HEK293 (cell line): ENCODE measurements around the gene ACOT7.

ENCODE experiments used
- EGR2 ChIP-seq: fragments of 450-650 bp; formaldehyde crosslinking; IDR thresholded peaks from 2 replicates; pipeline ENCODE4 v1.5.1; 2016; ENCODE audit warnings: low read depth, missing biosample characterization, missing genetic modification characterization
- GLI4 ChIP-seq: fragments of 450-650 bp; formaldehyde crosslinking; IDR thresholded peaks from 2 replicates; pipeline ENCODE4 v1.5.1; 2016; ENCODE audit warnings: missing biosample characterization, missing genetic modification characterization
- HOXC10 ChIP-seq: sonication (generic); formaldehyde crosslinking; IDR thresholded peaks from 2 replicates; pipeline ENCODE4 v1.8.1; 2023; ENCODE audit warnings: mild to moderate bottlenecking, missing genetic modification reagents
- HOXD13 ChIP-seq: sonication (generic); formaldehyde crosslinking; IDR thresholded peaks from 2 replicates; pipeline ENCODE4 v1.8.0; 2022; ENCODE audit warnings: missing genetic modification reagents, borderline replicate concordance
- IKZF3 ChIP-seq: fragments of 450-650 bp; IDR thresholded peaks from 2 replicates; pipeline ENCODE4 v1.5.0; 2018; ENCODE audit warnings: missing biosample characterization, mild to moderate bottlenecking, missing genetic modification characterization, moderate library complexity
- KLF1 ChIP-seq: fragments of 450-650 bp; formaldehyde crosslinking; IDR thresholded peaks from 2 replicates; pipeline ENCODE4 v1.5.1; 2016; ENCODE audit warnings: missing biosample characterization, missing genetic modification characterization
- KLF7 ChIP-seq: fragments of 450-650 bp; formaldehyde crosslinking; IDR thresholded peaks from 2 replicates; pipeline ENCODE4 v1.5.1; 2016; ENCODE audit warnings: missing biosample characterization, missing genetic modification characterization, borderline replicate concordance
- KLF8 ChIP-seq: fragments of 450-650 bp; formaldehyde crosslinking; IDR thresholded peaks from 2 replicates; pipeline ENCODE4 v1.5.1; 2016; ENCODE audit warnings: missing biosample characterization, missing genetic modification characterization
- KLF9 ChIP-seq: fragments of 450-650 bp; formaldehyde crosslinking; IDR thresholded peaks from 2 replicates; pipeline ENCODE4 v1.5.1; 2016; ENCODE audit warnings: missing biosample characterization, missing genetic modification characterization, low read depth
- MYNN ChIP-seq: fragments of 450-650 bp; formaldehyde crosslinking; IDR thresholded peaks from 2 replicates; pipeline ENCODE4 v1.5.1; 2016; ENCODE audit warnings: missing biosample characterization, missing genetic modification characterization, borderline replicate concordance
- OSR2 ChIP-seq: fragments of 450-650 bp; formaldehyde crosslinking; IDR thresholded peaks from 2 replicates; pipeline ENCODE4 v1.5.1; 2016; ENCODE audit warnings: missing biosample characterization, missing genetic modification characterization
- PRDM1 ChIP-seq: fragments of 450-650 bp; formaldehyde crosslinking; IDR thresholded peaks from 2 replicates; pipeline ENCODE4; 2016; ENCODE audit warnings: missing biosample characterization, missing genetic modification characterization
- SETDB1 ChIP-seq: IDR thresholded peaks from one replicate; pipeline ENCODE4 v1.6.1; 2017; ENCODE audit warnings: mild to moderate bottlenecking, low read length, moderate library complexity, mixed read lengths; ENCODE audit not compliant: insufficient read length
- SP2 ChIP-seq: fragments of 450-650 bp; formaldehyde crosslinking; IDR thresholded peaks from 2 replicates; pipeline ENCODE4 v1.5.1; 2016; ENCODE audit warnings: missing biosample characterization, missing genetic modification characterization
- SP3 ChIP-seq: fragments of 450-650 bp; formaldehyde crosslinking; IDR thresholded peaks from 2 replicates; pipeline ENCODE4 v1.5.1; 2016; ENCODE audit warnings: missing biosample characterization, missing genetic modification characterization
- WT1 ChIP-seq: fragments of 450-650 bp; formaldehyde crosslinking; IDR thresholded peaks from 2 replicates; pipeline ENCODE4 v1.5.1; 2016; ENCODE audit warnings: missing biosample characterization, missing genetic modification characterization
- YY2 ChIP-seq: fragments of 450-650 bp; formaldehyde crosslinking; IDR thresholded peaks from 2 replicates; pipeline ENCODE4 v1.5.1; 2016; ENCODE audit warnings: missing biosample characterization, missing genetic modification characterization
- ZBTB48 ChIP-seq: fragments of 450-650 bp; formaldehyde crosslinking; IDR thresholded peaks from 2 replicates; pipeline ENCODE4 v1.5.1; 2016; ENCODE audit warnings: missing biosample characterization, missing genetic modification characterization
- ZNF157 ChIP-seq: fragments of 450-650 bp; formaldehyde crosslinking; IDR thresholded peaks from 2 replicates; pipeline ENCODE4 v1.5.1; 2016; ENCODE audit warnings: missing biosample characterization, missing genetic modification characterization
- ZNF211 ChIP-seq: fragments of 450-650 bp; formaldehyde crosslinking; IDR thresholded peaks from 2 replicates; pipeline ENCODE4 v1.5.1; 2016; ENCODE audit warnings: low read depth, missing biosample characterization, missing genetic modification characterization
- ZNF239 ChIP-seq: fragments of 450-650 bp; formaldehyde crosslinking; IDR thresholded peaks from 2 replicates; pipeline ENCODE4 v1.5.1; 2016; ENCODE audit warnings: missing biosample characterization, missing genetic modification characterization
- ZNF26 ChIP-seq: fragments of 450-650 bp; formaldehyde crosslinking; IDR thresholded peaks from 2 replicates; pipeline ENCODE4 v1.5.1; 2016; ENCODE audit warnings: missing biosample characterization, missing genetic modification characterization
- ZNF423 ChIP-seq: fragments of 450-650 bp; formaldehyde crosslinking; IDR thresholded peaks from 2 replicates; pipeline ENCODE4 v1.5.1; 2016; ENCODE audit warnings: missing biosample characterization, missing genetic modification characterization
- ZNF426 ChIP-seq: fragments of 450-650 bp; formaldehyde crosslinking; IDR thresholded peaks from 2 replicates; pipeline ENCODE4 v1.5.1; 2017; ENCODE audit warnings: missing biosample characterization, missing genetic modification characterization, mild to moderate bottlenecking, inconsistent platforms, moderate library complexity
- ZNF513 ChIP-seq: fragments of 450-650 bp; IDR thresholded peaks from 2 replicates; pipeline ENCODE4 v1.5.1; 2018; ENCODE audit warnings: missing biosample characterization, missing genetic modification characterization
- ZNF514 ChIP-seq: fragments of 450-650 bp; formaldehyde crosslinking; IDR thresholded peaks from 2 replicates; pipeline ENCODE4 v1.5.1; 2016; ENCODE audit warnings: missing biosample characterization, missing genetic modification characterization
- ZNF610 ChIP-seq: fragments of 450-650 bp; formaldehyde crosslinking; IDR thresholded peaks from 2 replicates; pipeline ENCODE4 v1.5.1; 2016; ENCODE audit warnings: missing biosample characterization, missing genetic modification characterization, borderline replicate concordance
- ZNF624 ChIP-seq: fragments of 450-650 bp; formaldehyde crosslinking; IDR thresholded peaks from 2 replicates; pipeline ENCODE4 v1.5.1; 2017; ENCODE audit warnings: missing biosample characterization, missing genetic modification characterization
- ZNF626 ChIP-seq: fragments of 450-650 bp; sonication (Bioruptor Pico); formaldehyde crosslinking; IDR thresholded peaks from 2 replicates; pipeline ENCODE4 v1.5.1; 2018; ENCODE audit warnings: missing biosample characterization, missing genetic modification characterization, inconsistent platforms
- ZNF664 ChIP-seq: fragments of 450-650 bp; formaldehyde crosslinking; IDR thresholded peaks from 2 replicates; pipeline ENCODE4 v1.5.1; 2016; ENCODE audit warnings: missing biosample characterization, missing genetic modification characterization
- ZNF701 ChIP-seq: fragments of 450-650 bp; formaldehyde crosslinking; IDR thresholded peaks from 2 replicates; pipeline ENCODE4 v1.5.1; 2016; ENCODE audit warnings: missing biosample characterization, missing genetic modification characterization
- ZSCAN4 ChIP-seq: fragments of 450-650 bp; formaldehyde crosslinking; IDR thresholded peaks from 2 replicates; pipeline ENCODE4 v1.5.1; 2017; ENCODE audit warnings: missing biosample characterization, missing genetic modification characterization
- TF ChIP-seq, protein P1 (sequence below): fragments of 450-650 bp; formaldehyde crosslinking; IDR thresholded peaks from 2 replicates; pipeline ENCODE4 v1.5.1; 2016; ENCODE audit warnings: missing biosample characterization, missing genetic modification characterization
- TF ChIP-seq, protein P2 (sequence below): sonication (generic); formaldehyde crosslinking; IDR thresholded peaks from 2 replicates; pipeline ENCODE4 v1.8.1; 2022; ENCODE audit warnings: mild to moderate bottlenecking, moderate library complexity, missing genetic modification reagents

The ACOT7 gene

GRCh38 chr1:6245869-6246496 is 147.6 kb downstream of the ACOT7 start (continued):
- TF ChIP-seq ZNF610 (tag by site-specific recombination) (no peak), SP2 (tag by site-specific recombination) (peak; percentile 89), SETDB1 (no peak), ZNF624 (tag by site-specific recombination) (no peak), KLF8 (tag by site-specific recombination) (peak; percentile 8; the same call in 1 of the 2 replicates), EGR2 (tag by site-specific recombination) (0 out of 2 replicates have a peak, but pooled peaks have one; percentile 41), KLF7 (tag by site-specific recombination) (no peak), HOXC10 (CRISPR knock-in tag) (no peak), ZBTB48 (tag by site-specific recombination) (0 out of 2 replicates have a peak, but pooled peaks have one; percentile 21), WT1 (no peak), ZNF664 (tag by site-specific recombination) (no peak), ZSCAN4 (tag by site-specific recombination) (no peak), YY2 (tag by site-specific recombination) (no peak), ZNF626 (tag by site-specific recombination) (no peak), ZNF239 (no peak), PRDM1 (no peak), IKZF3 (no peak), KLF9 (tag by site-specific recombination) (peak; percentile 68), ZNF514 (tag by site-specific recombination) (no peak), ZNF211 (tag by site-specific recombination) (no peak), HOXD13 (CRISPR knock-in tag) (no peak), ZNF513 (tag by site-specific recombination) (no peak), SP3 (tag by site-specific recombination) (peak; percentile 85), MYNN (no peak), KLF1 (no peak), GLI4 (tag by site-specific recombination) (no peak), ZNF157 (tag by site-specific recombination) (no peak), ZNF701 (tag by site-specific recombination) (no peak), ZNF423 (tag by site-specific recombination) (no peak), OSR2 (no peak), ZNF26 (tag by site-specific recombination) (no peak), ZNF426 (tag by site-specific recombination) (no peak)
- TF ChIP-seq, protein P1, sequence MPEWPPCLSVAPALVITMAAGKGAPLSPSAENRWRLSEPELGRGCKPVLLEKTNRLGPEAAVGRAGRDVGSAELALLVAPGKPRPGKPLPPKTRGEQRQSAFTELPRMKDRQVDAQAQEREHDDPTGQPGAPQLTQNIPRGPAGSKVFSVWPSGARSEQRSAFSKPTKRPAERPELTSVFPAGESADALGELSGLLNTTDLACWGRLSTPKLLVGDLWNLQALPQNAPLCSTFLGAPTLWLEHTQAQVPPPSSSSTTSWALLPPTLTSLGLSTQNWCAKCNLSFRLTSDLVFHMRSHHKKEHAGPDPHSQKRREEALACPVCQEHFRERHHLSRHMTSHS (tag by site-specific recombination) = no peak
- TF ChIP-seq, protein P2, sequence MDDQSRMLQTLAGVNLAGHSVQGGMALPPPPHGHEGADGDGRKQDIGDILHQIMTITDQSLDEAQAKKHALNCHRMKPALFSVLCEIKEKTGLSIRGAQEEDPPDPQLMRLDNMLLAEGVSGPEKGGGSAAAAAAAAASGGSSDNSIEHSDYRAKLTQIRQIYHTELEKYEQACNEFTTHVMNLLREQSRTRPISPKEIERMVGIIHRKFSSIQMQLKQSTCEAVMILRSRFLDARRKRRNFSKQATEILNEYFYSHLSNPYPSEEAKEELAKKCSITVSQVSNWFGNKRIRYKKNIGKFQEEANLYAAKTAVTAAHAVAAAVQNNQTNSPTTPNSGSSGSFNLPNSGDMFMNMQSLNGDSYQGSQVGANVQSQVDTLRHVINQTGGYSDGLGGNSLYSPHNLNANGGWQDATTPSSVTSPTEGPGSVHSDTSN (CRISPR knock-in tag) = no peak
